GM12878 (cell line): ENCODE data around the gene KCNJ16. TPM values are rescaled to one million over a fixed set of nuclear protein-coding genes. Genes with fewer than 3 reads are reported as not detected.

ENCODE experiments used
- ATAC-seq: fragments of 200-7000 bp; cut with Tn5 transposase; 3 replicates; pipeline ENCODE4 v1.9.1; 2020; ENCODE audit warnings: mild to moderate bottlenecking, moderate library complexity
- BruUV-seq: library from RNA; stranded (reverse); fragments of 400-500 nt; replicated peaks from 2 replicates; lab custom pipeline; 2021; lab: Mats Ljungman, UMichigan
- CTCF ChIA-PET: fragments of 300-600 bp; sonication (Branson Sonifier 250); formaldehyde crosslinking; extraction: SDS; loops from one replicate; lab custom pipeline; 2021; ENCODE audit warnings: inconsistent platforms; lab: Yijun Ruan, JAX
- POLR2A ChIA-PET: fragments of 350-600 bp; formaldehyde crosslinking; extraction: SDS; loops from one replicate; lab custom pipeline; 2021; ENCODE audit warnings: inconsistent platforms; lab: Charles Lee
- RAD21 ChIA-PET: fragments of 300-600 bp; sonication (Branson Sonifier 250); formaldehyde crosslinking; loops from one replicate; lab custom pipeline; 2023; ENCODE audit warnings: antibody characterized with exemption; ENCODE audit not compliant: unreplicated experiment; lab: Charles Lee
- SMC1A ChIA-PET: fragments of 300-600 bp; sonication (Branson Sonifier 250); formaldehyde crosslinking; loops from one replicate; lab custom pipeline; 2023; ENCODE audit not compliant: unreplicated experiment, uncharacterized antibody; lab: Charles Lee
- DNase-seq: peaks from one replicate; pipeline ENCODE4 v3.0.0-alpha.2; 2011; ENCODE audit warnings: low read depth, low spot score
- FAIRE-seq: peaks from 3 replicates; lab custom pipeline; 2011; peaks lifted over from hg19 to GRCh38; lab: Jason Lieb, UNC
- H2AFZ ChIP-seq: 2 replicates; pipeline ENCODE4 v1.6.0; 2011; ENCODE audit warnings: low read depth, low read length, control low read depth; ENCODE audit not compliant: control insufficient read depth
- H3K27ac ChIP-seq: 2 replicates; pipeline ENCODE4 v1.5.1; 2011; ENCODE audit warnings: control low read depth; ENCODE audit not compliant: control insufficient read depth, insufficient read depth
- H3K27me3 ChIP-seq, 2 experiments: replicated peaks in 1 of 2; 2 replicates each; pipeline versions ENCODE4 v1.6.0 to v1.6.1; 2011; ENCODE audit warnings: low read length in 1 of 2; ENCODE audit not compliant: control insufficient read depth in 2 of 2, insufficient read depth in 2 of 2
- H3K36me3 ChIP-seq, 2 experiments: 2 replicates each; pipeline ENCODE4 v1.5.1; 2011; ENCODE audit warnings: low read length in 1 of 2; ENCODE audit not compliant: control insufficient read depth in 2 of 2, insufficient read depth in 2 of 2
- H3K4me1 ChIP-seq: 2 replicates; pipeline ENCODE4 v1.6.1; 2011; ENCODE audit warnings: mild to moderate bottlenecking, low read length, moderate library complexity, mixed read lengths; ENCODE audit not compliant: control insufficient read depth, insufficient read depth
- H3K4me2 ChIP-seq: 2 replicates; pipeline ENCODE4 v1.6.0; 2011; ENCODE audit warnings: control low read depth; ENCODE audit not compliant: control insufficient read depth, insufficient read depth
- H3K4me3 ChIP-seq: fragments of 200-600 bp; sonication (generic); 2 replicates; pipeline ENCODE4 v1.5.1; 2016
- H3K79me2 ChIP-seq: 2 replicates; pipeline ENCODE4 v1.6.0; 2011; ENCODE audit warnings: low read length; ENCODE audit not compliant: control insufficient read depth, insufficient read depth
- H3K9ac ChIP-seq: 2 replicates; pipeline ENCODE4 v1.8.0; 2011; ENCODE audit warnings: low read length, control low read depth, mixed read lengths; ENCODE audit not compliant: control insufficient read depth, insufficient read depth
- H3K9me3 ChIP-seq: replicated peaks from 3 replicates; pipeline ENCODE4 v1.5.1; 2011; ENCODE audit warnings: mild to moderate bottlenecking, low read length; ENCODE audit not compliant: control insufficient read depth, insufficient read depth
- H4K20me1 ChIP-seq: 2 replicates; pipeline ENCODE4 v1.6.0; 2011; ENCODE audit not compliant: control insufficient read depth, insufficient read depth
- BRCA1 ChIP-seq: IDR thresholded peaks from 2 replicates; pipeline ENCODE4 v1.6.1; 2011; ENCODE audit warnings: low read depth, low read length, improper control_type of control experiment
- GATAD2B ChIP-seq: fragments of 450-650 bp; conservative IDR thresholded peaks from 2 replicates; pipeline ENCODE4 v1.6.1; 2017; ENCODE audit warnings: low read depth, mild to moderate bottlenecking, moderate library complexity
- IRF5 ChIP-seq: fragments of 450-650 bp; IDR thresholded peaks from 2 replicates; pipeline ENCODE4 v1.6.1; 2017; ENCODE audit warnings: borderline replicate concordance
- MYC ChIP-seq: IDR thresholded peaks from 2 replicates; pipeline ENCODE4 v1.6.1; 2011; ENCODE audit warnings: mild to moderate bottlenecking, low read length, moderate library complexity, inconsistent platforms; ENCODE audit not compliant: insufficient read depth, insufficient replicate concordance, insufficient read length, severe bottlenecking
- NFXL1 ChIP-seq: fragments of 450-650 bp; IDR thresholded peaks from 2 replicates; pipeline ENCODE4 v1.6.1; 2017; ENCODE audit warnings: antibody characterized with exemption, mild to moderate bottlenecking, borderline replicate concordance
- POLR2AphosphoS2 ChIP-seq: IDR thresholded peaks from 2 replicates; pipeline ENCODE4 v1.6.1; 2011; ENCODE audit warnings: low read depth, mild to moderate bottlenecking, low read length, improper control_type of control experiment, moderate library complexity
- RB1 ChIP-seq: fragments of 450-650 bp; formaldehyde crosslinking; IDR thresholded peaks from 2 replicates; pipeline ENCODE4 v1.6.1; 2017; ENCODE audit warnings: mild to moderate bottlenecking, borderline replicate concordance
- SMAD1 ChIP-seq: fragments of 450-650 bp; IDR thresholded peaks from 2 replicates; pipeline ENCODE4 v1.6.1; 2018; ENCODE audit warnings: mild to moderate bottlenecking, low read depth; ENCODE audit not compliant: partially characterized antibody
- WGBS: methylation state at CpG from one replicate; pipeline ENCODE4 v1.1.6; 2016; ENCODE audit warnings: low lambda C conversion rate; ENCODE audit not compliant: insufficient replicate concordance, insufficient coverage; ENCODE audit errors: missing lambda C conversion rate; 5-methylcytosine and 5-hydroxymethylcytosine counted together
- in situ Hi-C: fragments of 300-500 bp; cut with MboI; formaldehyde crosslinking; loops from 9 replicates; pipeline ENCODE4 v1.14.3; 2018; ENCODE audit warnings: mixed read lengths
- intact Hi-C: fragments of 100-400 bp; cut with micrococcal nuclease; formaldehyde crosslinking; loops from one replicate; pipeline ENCODE4 v1.14.2; 2022; ENCODE audit not compliant: unreplicated experiment
- polyA plus RNA-seq, 11 experiments: library from polyadenylated mRNA; depleted of rRNA in 4 of 11; unstranded in 6 of 11; stranded (reverse) in 5 of 11; fragments of >200 nt; fragmentation: Nextera tagmentation in 4 of 11; fragmentation: Illumina TruSeq in 1 of 11; extraction: Ambion mirVana in 4 of 11; extraction: Trizol in 1 of 11; gene quantifications; 1 replicate in 1 of 11; 2 replicates in 10 of 11; pipeline versions ENCODE4 v1.2.1 to v1.2.3, GENCODE V29; 2011 to 2016; ENCODE audit warnings: inconsistent platforms in 2 of 11, missing spikeins in 2 of 11, low read depth in 1 of 11
- total RNA-seq, 4 experiments: library from RNA; depleted of rRNA in 3 of 4; stranded (reverse); fragments of >200 nt in 3 of 4; fragmentation: Illumina TruSeq in 1 of 4; extraction: Trizol in 1 of 4; gene quantifications; 2 replicates each; pipeline versions ENCODE4 v1.2.1 to v1.2.3, GENCODE V29; 2013 to 2021

Gene KCNJ16
- total and polyA plus RNA-seq, 10 of the 15 experiments (the other 5 are each of a cell fraction or from before 2014, with no cell fraction given): 0.08 to 0.24 (median 0.20) TPM; not detected in 7

- H4K20me1 ChIP-seq: no peaks in the 10 kb centered on the region
- H3K79me2 ChIP-seq: no peaks in the 10 kb centered on the region
- H3K9me3 ChIP-seq: no peaks in the 10 kb centered on the region; the same call in 2 of the 3 replicates
- no peak for DNase-seq
- no peak for ATAC-seq
- in situ Hi-C loops: no loop called here
- 48% methylated on average over 6 of the region's 6 CpGs for WGBS
- H3K36me3 ChIP-seq: no peaks in the 10 kb centered on the region
- RAD21 ChIA-PET: no interaction called here
- TF ChIP-seq MYC (no peak), IRF5 (no peak), NFXL1 (no peak)
- TF ChIP-seq, all 136 proteins: peak for 0
- no peak for FAIRE-seq
- ChIA-PET CTCF (interaction anchor here (0.9 to 1.4 kb wide), 2 partner anchors 16 to 425 kb away, joined by 3 to 7 read pairs; no protein-coding TSS in a partner anchor), SMC1A (interaction anchor here (0.6 kb wide), 1 partner anchor 75 kb away, joined by 3 read pairs; no protein-coding TSS in a partner anchor), POLR2A (no interaction called here)
- H3K4me1 ChIP-seq: no peaks in the 10 kb centered on the region
- H3K9ac ChIP-seq: no peak overlapping the region
- H3K27ac ChIP-seq: no peak overlapping the region
- BruUV-seq: no TSS peak
- H2AFZ ChIP-seq: no peak overlapping the region
- H3K4me2 ChIP-seq: no peak overlapping the region
- intact Hi-C loops: no loop called here
- no peaks in the 10 kb centered on the region; a peak in 1 of 4 replicates for H3K27me3 ChIP-seq
- H3K4me3 ChIP-seq: no peak overlapping the region
Observed at GRCh38 chr17:70127221-70127873, 52.3 kb downstream of the KCNJ16 start.

GRCh38 chr17:70128727-70129238 is 53.8 kb downstream of the KCNJ16 start:
- intact Hi-C loops: no loop called here
- TF ChIP-seq GATAD2B (no peak), BRCA1 (no peak), POLR2AphosphoS2 (no peak), SMAD1 (no peak), RB1 (no peak), IRF5 (no peak)
- Histone ChIP-seq H3K4me2 (no peak overlapping the region), H3K9ac (no peak overlapping the region), H3K27ac (no peak overlapping the region), H3K36me3 (no peaks in the 10 kb centered on the region), H3K27me3 (no peaks in the 10 kb centered on the region; a peak in 1 of 4 replicates), H3K9me3 (no peaks in the 10 kb centered on the region; the same call in 2 of the 3 replicates), H3K4me3 (no peak overlapping the region), H3K79me2 (no peaks in the 10 kb centered on the region), H2AFZ (no peak overlapping the region), H4K20me1 (no peaks in the 10 kb centered on the region), H3K4me1 (no peaks in the 10 kb centered on the region)
- RAD21 ChIA-PET: no interaction called here
- SMC1A ChIA-PET: no interaction called here
- no peak for ATAC-seq
- in situ Hi-C loops: no loop called here
- POLR2A ChIA-PET: no interaction called here
- FAIRE-seq: no peak
- WGBS: 80% methylated on average over 18 of the region's 23 CpGs
- no peak for DNase-seq
- CTCF ChIA-PET: interaction anchor here (0.8 to 0.9 kb wide), 2 partner anchors 11 to 423 kb away, joined by 3 read pairs; no protein-coding TSS in a partner anchor
- no TSS peak for BruUV-seq
